Activated CD4-positive, alpha-beta T cell treated with anti-CD3 and anti-CD28 coated beads for 1 hour (primary cell): Measurements from ENCODE around the gene PITX3.
"Not testable (repeated sequence)": the region's sequence is repeated elsewhere in the genome, so short reads cannot be mapped to it uniquely, and the experiment has no call there.

Experiments used
- DNase-seq: peaks from one replicate; pipeline ENCODE4 v3.0.0-alpha.2; 2020

The PITX3 gene

GRCh38 chr10:102225646-102226541 is 15.4 kb downstream of the PITX3 start, which contains the start of gene ELOVL3:
TSS of gene ELOVL3 (plus strand) at chr10:102226299. CDS start at chr10:102226549, 250 bp downstream.
- DNase-seq: peak; percentile 74

GRCh38 chr10:102222797-102223196 is 18.5 kb downstream of the PITX3 start:
- no peak for DNase-seq

GRCh38 chr10:102220612-102221011 is 20.7 kb downstream of the PITX3 start:
- no peak for DNase-seq

- no peak for DNase-seq
These were observed 21.9 kb downstream of the PITX3 start for GRCh38 chr10:102219370-102219769.

GRCh38 chr10:102213599-102213998 is 27.7 kb downstream of the PITX3 start:
- DNase-seq: not testable (repeated sequence)

- DNase-seq: no peak
These were observed 29.6 kb downstream of the PITX3 start for GRCh38 chr10:102211615-102212299.

- no peak for DNase-seq
These were observed 32.8 kb downstream of the PITX3 start for GRCh38 chr10:102208311-102209035.

- no peak for DNase-seq
These were observed 38.9 kb downstream of the PITX3 start for GRCh38 chr10:102202386-102202785.

- DNase-seq: no peak
These were observed 40.3 kb downstream of the PITX3 start for GRCh38 chr10:102200751-102201640.

GRCh38 chr10:102198027-102198426 is 43.3 kb downstream of the PITX3 start:
- no peak for DNase-seq

- no peak for DNase-seq
These were observed 44.4 kb downstream of the PITX3 start for GRCh38 chr10:102196893-102197292.

GRCh38 chr10:102195296-102195870 is 45.9 kb downstream of the PITX3 start:
- no peak for DNase-seq

- no peak for DNase-seq
These were observed 49.4 kb downstream of the PITX3 start for GRCh38 chr10:102191956-102192355.

GRCh38 chr10:102188941-102189898 is 52.1 kb downstream of the PITX3 start:
- not testable (repeated sequence) for DNase-seq

- DNase-seq: no peak
These were observed 52.9 kb downstream of the PITX3 start for GRCh38 chr10:102188298-102188940.

GRCh38 chr10:102185811-102186527 is 55.3 kb downstream of the PITX3 start:
- no peak for DNase-seq

GRCh38 chr10:102185272-102185671 is 56.0 kb downstream of the PITX3 start:
- DNase-seq: no peak

- DNase-seq: no peak
These were observed 56.7 kb downstream of the PITX3 start for GRCh38 chr10:102184606-102185005.
